SW480 (cell line): ENCODE results near the gene IGF1R.
A peak's percentile ranks its signal among the peaks of the same experiment; 100 is the strongest.

Source experiments
- DNase-seq: peaks from one replicate; pipeline ENCODE4 v3.0.0-alpha.2; 2016; ENCODE audit warnings: low spot score

Gene IGF1R

DNA sequence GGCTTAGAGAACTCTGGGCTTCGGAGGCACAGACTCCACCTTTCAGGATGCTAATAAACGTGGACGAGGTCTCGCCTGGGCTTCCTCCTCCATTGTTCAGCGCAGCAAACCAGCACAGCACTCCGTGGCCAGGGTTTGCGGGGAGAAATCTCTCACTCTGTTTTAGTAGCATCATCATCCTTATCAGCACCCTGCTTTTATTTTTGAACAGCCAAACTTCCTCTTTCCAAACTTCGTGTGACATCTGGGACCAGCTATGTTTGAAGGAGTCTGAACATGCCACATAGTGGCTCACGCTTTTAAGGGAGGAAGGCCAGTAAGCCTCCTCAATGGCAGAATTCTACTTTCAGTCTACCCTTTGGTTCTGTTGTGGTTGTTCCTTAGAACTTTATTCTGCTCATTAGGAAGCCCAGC lies 210.3 kb downstream of the IGF1R start:
- no peak for DNase-seq

DNA sequence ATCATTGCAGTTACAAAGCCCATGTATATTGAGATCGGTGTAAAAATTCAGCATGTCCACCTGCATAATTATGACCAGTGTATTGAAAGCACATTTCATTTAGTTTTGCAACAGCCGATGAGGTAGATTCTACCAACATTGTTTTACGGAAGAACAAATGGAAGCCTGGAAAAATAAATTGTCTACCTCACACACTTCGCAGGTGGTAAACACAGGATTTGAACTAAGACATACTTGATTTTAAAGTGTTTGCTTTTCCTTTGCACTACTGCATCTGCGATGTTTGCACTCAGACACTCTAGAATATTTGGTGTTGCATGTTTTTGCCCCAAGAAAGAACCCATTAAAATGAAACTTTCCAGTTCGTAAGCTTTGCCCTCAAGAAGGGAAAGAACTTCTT lies 210.8 kb downstream of the IGF1R start:
- no peak for DNase-seq

DNA sequence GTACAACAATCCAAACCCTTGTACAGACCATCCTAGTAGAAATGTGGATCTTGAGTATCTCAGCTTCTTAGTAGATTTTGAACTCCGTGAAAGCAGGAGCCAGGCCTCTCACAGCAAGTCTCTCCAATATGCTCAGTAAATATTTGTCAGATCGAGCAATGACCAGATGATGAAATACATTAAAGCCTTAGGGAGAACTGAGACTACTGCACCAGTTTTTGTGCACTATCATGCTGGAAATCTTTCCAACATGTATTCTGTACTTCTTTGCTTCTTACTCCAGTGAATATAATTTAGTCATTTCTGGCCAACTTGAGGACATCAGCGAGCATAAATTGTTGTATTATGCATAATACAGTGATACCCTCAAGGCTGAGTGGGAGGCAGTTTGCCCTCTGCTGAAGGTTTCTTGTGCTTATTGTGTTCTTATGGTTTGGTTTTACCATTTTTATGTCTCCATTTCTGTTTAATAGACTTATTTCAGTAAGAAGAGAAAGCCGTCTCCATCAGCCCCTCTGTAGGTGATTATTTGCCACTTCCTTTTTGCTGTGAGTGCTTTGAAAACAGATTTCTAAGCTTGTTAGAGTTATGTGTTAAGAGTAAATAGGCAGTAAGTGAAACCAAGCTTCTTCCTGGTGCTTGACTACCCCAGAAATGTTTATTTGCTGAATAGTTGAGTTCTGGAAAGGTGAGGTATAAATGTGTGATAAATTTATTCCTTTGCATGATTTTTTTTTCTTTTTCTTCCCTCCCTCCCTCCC lies 212.1 kb downstream of the IGF1R start:
- no peak for DNase-seq

DNA sequence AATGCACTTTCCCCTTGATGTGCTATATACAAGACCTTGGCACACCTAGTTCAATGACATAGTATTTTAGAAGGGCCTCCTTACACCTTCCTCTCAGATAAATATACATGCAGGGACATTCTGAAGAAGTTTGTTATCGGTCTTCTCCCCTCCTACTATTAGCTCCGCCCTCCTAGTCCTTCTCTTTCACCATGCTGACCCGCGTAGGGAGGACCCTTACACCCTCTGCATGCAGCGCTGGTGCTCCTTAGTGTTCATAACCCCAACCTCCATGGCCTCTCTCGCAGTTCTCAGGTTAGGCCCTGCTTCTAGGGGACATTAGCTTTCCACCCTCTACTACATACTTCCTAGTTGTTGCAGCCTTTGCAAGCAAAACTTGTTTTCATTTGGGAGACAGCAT lies 212.8 kb downstream of the IGF1R start:
- DNase-seq: no peak

DNA sequence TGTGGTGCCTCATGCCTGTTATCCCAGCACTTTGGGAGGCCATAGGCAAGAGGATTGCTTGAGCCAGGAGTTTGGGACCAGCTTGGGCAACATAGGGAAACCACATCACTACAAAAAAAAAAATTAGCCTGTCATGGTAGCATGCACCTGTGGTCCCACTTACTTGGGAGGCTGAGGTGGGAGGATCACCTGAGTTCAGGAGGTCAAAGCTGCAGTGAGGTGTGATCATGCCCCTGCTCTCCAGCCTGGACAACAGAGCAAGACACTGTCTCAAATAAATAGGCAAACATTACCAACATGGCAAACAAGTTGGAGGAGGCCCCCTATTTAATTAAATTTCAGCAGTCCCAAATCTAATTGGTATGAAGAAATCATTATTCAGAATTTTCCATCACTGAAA lies 215.6 kb downstream of the IGF1R start:
- DNase-seq: no peak

DNA sequence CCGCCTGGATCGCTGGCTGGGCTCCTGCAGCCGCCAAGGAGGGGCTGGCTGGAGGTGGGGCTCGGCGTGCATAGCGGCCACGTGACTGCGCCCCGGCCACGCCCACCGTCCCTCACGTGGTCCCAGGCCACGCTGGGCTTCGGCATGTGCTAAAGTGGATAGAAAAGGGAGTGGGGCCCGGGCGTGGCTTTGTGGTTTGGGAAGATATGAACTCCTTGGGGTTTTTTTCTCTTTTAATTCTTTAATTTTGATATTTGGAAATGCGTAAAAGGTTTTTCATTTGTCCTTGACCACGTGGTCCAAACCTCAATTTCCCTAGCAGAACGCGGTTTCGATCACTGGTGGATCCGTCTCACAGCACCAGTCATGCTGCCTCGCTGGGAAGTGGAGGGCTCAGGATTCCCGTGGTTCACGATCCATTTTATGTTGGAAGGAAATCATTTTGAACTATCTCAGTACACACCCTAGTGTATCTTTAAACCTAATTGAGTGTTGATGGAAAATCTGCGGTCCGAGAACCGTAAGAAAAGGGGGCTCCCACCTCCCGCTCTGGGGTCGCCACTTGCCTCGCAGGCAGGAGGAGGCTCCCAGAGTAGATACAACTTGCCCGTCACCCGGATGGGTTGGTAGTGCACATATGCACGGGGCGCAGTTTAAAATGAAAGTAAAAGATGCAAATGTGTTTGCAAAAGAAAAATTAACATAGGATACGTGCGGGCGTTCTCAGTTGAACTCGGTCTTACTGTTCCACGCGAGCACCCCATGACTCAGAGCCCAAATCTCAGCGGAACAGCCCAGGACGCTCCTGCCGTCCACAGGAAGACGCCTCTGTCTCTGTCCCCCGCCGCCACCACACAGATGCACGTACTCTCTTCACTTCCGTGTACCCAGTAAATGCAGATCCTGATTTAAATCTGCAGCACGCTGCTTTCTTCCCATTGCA lies 217.3 kb downstream of the IGF1R start:
- no peak for DNase-seq

DNA sequence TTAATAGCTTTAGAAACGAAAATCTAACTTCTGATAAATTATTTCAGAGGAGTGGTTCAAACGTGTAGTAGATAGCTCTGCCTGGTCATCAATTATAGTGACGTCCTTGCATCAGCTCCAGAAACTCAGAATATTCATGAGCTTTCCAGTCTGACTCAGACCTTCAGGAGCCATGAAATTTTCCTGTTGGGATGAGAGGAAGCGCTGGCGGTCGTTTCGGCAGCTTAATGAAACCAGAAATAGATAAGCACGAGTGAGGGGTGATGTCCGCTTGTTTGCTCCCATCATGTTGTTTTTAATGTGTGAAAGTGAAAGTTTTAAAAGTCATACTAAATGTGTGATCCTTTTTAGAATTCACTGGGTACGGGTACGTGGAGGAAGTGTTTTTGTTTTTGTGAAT lies 218.2 kb downstream of the IGF1R start:
- no peak for DNase-seq

DNA sequence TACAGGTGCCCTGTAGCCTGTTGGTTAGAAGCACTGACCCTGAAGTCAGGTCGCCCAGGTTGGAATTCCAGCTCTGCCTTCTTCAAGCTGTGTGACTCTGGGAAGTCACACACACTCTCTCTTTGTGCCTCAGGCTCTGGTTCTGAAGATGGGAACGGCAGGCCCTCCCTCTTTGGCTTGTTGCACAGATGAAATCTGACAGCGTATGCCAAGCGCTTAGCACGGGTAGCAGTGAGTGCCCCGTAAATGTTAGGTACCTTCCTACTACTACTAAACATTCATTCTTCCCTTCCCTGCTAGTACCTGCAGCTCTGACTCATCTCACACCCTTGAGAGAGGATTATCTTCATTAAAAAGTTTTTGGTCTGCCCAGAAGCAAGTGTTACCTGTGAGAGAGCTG lies 220.2 kb downstream of the IGF1R start:
- no peak for DNase-seq

DNA sequence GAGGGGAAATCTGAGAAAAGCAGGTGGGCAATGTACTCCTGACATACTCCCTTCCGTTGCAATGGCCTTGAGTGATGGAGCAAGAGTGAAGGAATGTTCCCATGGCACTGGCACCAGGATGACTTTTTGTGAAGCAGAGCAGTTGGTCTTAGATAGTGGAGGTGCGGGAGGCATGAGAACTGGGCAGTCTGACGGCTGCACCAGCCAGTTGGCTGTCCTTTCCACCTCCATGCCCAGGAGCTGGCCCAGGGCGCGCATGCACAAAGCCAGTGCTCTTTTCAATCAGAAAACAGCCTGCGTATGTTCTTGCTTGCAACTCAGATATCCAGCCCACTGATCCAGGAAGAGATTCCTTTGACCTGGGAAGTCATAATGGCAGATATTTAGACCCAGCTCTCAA lies 222.4 kb downstream of the IGF1R start:
- DNase-seq: no peak

DNA sequence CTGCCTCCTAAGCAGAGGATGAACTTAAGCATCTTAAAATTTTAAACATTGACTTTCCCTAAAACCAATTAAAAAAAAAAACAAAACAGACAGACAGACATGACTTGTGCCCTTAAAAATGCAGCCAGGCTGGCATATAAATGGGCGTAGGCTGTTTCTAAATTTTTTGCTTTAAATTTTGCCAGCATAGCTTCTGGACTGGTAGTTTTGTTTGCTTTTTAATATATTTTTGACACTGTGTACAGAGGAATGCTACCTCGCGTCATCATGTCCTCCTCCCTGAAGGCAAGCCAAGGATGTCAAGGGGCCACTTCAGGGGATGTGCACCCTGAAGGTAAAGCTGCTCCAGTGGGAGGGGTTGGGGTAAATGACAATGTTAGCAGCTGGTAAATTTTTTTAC lies 224.4 kb downstream of the IGF1R start:
- DNase-seq: no peak

DNA sequence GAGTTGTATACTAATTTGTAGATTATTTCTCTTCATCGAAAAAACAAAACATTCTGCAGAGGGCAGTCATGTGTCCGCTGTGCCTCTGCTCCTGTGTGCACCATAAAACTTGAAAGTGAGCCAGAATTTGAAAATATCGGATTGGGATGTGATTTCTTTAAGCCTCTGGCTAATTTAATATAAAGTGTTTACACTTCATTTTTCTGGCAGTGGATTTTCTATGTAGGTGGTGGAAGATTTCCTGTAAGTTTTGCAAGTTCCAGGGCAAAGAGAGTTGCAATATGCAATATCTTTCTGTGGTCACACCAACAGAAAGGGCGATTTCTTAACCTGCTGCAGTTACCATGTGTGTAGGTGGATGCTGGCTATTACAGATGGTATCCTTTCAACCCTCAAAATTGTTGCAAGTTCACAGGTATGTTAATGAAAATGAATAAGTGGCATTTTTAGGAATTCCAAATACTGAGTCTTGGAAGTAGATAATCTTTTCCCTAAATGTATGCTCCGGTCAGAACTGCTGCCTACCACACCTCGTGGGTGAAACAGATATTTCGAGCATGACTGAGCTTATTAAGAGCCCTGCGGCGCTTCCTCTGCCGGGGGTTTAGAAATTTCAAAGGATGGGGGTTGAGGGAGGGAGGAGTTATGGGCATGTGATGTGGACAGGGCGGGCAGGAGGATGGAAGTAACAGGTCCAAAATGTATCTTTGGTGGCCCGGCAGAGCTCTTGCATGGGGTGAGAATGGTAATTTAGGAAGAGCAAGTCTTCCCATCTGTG lies 225.3 kb downstream of the IGF1R start:
- peak; percentile 88 for DNase-seq

DNA sequence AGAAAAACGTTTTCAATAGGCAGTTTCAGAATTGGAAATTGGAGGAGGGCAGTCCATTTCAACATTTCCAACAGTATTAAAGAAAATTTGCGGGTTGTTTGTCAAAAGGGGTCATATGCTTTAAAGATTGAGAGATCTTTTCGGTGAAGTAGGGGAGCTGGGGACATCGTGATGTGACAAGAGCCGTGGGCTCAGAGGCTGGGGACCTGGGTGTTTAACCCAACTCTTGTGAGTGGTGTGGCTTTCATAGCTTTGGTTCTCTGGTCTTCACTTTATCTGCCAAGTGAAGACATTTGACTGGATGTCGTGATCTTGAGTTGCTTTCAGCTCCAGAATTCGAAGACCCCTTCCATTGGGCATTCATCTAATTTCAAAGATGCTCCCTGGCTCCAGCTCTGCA lies 226.0 kb downstream of the IGF1R start:
- DNase-seq: no peak

DNA sequence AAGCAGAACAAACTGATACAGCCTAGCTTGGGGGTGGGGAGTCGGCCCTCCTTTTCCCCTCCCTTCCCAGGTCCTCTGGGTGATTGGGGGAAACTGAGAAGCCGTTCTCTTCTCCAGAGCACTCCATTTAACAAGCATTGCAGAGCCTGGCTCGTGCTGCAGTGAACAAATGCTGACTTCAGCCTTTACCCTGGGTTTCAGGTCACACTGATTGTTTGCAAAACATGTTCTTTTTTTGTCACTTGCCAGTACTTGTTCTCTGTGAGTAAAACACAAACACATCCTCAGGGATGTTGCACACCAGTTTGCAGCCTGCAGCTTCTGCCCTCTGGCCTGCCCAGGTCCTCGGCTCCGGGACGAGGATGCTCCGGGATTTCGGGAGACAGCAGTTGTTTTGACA lies 226.4 kb downstream of the IGF1R start:
- DNase-seq: no peak

DNA sequence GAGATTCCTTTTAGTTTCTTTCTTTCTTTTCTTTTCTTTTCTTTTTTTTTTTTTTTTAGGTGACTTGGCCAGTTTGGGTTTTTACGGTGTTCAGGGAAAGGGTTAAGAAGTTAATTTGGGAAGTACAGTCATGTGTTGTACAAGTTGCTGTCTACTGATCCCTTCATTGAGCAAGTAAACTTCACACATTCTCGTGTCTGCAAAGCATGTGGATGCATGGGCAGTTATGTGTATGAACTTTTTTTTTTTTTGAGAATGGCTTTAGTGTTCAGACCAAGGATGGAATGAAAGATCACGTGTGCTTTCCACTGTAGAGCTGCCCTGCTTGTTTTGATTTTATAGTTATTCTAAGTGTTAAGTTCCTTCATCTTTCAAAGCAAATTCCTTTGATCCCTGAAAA lies 227.0 kb downstream of the IGF1R start:
- no peak for DNase-seq

DNA sequence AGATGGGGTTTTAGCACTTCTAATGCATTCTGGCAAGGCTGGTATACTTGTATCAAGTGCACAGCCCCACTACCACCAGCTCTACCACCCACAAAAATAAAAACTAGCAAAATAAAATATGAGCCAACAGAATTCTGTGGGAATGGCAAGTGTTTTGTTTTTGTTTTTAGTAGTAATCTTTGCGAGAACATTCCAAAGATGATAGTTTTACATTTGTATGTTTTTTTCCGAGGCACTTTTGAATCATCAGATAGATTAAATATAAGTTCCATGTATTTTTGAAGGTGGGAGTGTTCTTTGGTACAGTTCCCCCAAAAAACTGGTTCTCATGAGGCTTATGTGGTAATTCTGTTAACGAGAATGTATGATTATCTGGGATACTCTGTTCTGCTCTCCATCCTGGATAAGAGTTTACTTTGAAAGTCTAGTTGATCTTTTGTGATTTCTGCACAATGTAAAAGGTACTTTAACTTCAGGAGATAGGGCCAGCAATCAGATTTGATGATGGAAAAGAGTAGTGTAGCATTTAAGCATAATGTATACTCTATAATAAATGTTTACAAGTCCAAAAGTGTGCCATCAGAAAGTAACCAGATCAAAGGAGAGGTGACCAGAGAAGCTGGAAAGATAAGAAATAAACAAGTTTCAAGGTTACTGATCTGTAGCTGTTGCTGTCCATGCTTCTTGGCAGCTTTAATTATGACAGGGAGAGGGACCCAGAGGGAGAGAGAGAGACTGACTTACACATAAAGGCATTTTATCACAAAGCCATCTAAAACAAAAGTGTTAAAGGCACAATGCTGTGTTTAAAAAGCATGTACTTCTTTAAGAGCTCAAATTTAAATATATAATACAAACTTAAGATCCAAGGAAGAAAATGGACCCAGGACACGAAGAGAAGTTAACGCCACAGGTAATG lies 228.4 kb downstream of the IGF1R start:
- no peak for DNase-seq

DNA sequence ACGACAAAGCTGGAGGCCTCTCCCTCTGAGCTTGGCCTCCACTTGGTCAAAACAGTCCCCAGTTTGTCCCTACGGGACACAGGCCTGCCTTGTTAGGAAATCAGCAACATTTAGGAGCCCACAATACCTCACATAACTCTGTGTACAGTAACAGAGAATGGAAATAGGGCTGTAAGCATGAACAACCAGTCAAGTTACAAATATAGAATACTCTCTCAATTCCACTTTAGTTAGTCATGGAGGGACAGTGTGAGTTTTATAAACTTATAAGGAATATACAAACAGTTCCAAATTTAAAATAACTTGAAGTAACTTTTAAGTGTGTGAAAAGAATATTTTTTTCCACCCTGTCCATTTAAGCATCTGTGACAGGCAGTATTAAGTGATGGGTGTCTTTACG lies 229.8 kb downstream of the IGF1R start:
- DNase-seq: no peak

DNA sequence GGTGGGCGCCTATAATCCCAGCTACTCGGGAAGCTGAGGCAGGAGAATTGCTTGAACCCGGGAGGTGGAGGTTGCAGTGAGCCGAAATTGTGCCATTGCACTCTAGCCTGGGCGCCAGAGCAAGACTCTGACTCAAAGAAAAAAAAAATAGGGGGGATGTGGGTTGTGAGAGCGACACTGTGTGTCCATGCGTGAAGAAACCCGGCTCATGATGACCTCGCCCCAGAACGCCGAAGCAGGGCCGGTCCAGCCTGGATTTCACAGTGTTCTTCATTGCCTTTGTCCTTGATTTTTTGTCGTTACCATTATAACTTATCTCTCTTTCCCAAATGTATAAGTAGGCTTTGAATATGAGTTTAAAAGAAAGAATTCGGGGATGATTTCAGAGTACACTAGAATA lies 230.5 kb downstream of the IGF1R start:
- no peak for DNase-seq

DNA sequence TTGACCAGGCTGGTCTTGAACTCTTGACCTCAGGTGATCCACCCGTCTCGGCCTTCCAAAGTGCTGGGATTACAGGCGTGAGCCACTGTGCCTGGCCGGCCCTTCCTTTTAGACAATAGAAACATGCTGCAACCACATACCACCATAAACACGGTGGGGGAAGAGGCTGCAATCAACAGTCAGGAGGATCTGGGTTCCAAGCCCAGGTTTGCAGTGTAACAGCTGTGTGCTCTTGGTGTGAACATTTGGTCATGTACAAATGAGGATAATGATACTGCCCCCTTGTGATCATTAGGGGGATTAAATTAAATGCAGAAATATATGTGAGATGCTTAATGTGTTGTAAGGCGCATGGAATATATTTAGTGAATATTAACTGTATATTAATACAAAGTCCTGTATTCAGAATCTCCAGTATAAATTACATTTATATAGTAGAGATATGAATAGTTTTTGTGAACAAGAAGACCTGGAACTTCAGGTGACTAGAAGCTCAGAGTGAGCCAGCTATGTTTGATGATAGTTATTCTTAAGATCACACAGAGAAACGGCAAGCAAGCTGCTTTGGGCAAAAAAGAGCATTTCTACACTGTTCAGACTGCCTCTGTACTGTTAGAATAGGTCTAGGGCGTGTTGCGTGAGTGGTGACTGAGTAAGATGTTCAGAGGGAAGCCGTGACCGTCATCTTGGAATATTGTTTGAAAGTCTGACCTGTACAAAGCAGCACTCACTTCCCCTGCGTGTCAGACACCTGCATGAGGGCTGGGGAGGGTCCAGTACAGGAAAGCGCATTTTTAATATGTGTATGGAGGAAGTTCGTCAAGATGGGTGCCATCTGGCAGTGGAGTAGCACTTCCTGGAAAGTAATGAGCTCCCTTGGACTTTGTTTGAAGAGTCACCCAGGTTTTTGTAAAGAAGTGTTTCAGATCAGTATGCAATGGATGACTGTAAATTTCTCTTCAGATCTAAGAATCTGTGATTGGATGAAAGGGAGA lies 233.5 kb downstream of the IGF1R start:
- DNase-seq: peak; percentile 67

DNA sequence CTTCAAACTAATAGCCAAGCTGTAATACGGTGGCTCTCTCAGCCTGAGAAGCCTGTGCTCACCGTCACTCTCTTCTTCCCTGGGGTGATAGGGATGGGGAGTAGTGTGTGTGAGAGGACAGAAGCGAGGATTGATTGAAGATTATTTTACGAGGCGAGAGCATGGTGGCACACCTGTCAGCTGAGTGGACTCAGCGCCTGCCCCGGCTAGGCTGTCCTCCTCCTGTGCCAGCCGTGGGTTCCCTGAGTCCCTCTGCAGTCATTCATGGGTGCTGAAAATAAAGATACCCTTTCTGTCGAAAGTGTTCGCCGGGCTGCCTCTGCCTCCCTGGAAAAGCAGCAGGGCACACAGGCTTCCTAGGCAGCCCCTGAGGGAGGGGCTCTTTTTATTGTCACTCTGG lies 235.1 kb downstream of the IGF1R start:
- no peak for DNase-seq

DNA sequence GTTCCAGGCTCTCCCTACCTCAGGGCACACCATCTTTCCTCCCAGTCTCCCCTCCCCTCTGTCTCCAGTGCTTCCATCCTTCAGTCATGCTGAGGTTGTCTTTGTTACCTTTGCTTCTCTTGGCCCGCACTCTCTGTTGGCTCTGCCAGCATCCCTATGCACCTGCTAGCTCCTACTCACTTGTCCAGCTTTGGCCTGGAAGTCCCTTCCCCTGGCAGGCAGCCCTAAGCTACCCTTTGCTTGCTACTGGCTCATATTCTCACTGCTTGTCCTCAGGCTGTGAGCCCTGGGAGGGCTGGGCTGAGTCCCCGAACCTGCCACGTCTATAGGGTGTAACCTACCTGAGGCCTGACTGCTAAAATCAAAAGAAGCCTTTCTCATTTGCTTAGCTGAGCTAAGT lies 236.6 kb downstream of the IGF1R start:
- no peak for DNase-seq
